Measurements from ENCODE around the gene GOLGA6L10. TPM values are rescaled to one million over a fixed set of nuclear protein-coding genes. Genes with fewer than 3 reads are reported as not detected.

GOLGA6L10 gene
- total and polyA plus RNA-seq, 2 of the 4 experiments (the other 2 are of a cell fraction), result under 0.01 to 0.79 TPM

- Histone ChIP-seq H4K5ac (ENCODE audit: low read depth, low read length) (no peak overlapping the region), H3K14ac (replicated peaks; ENCODE audit: low read depth, low read length) (no peak overlapping the region), H3K4ac (ENCODE audit: low read depth, low read length) (no peak overlapping the region), H3K9me1 (ENCODE audit: insufficient read depth, low read length) (no peaks in the 10 kb centered on the region), H3K9ac (ENCODE audit: low read depth, low read length) (no peak overlapping the region), H2AFZ (replicated peaks; ENCODE audit: low read length, poor library complexity) (no peak overlapping the region), H3K4me3 (ENCODE audit: insufficient read depth, low read depth, low read length) (no peak overlapping the region), H3K4me2 (ENCODE audit: low read depth, low read length) (no peak overlapping the region), H2BK20ac (ENCODE audit: low read depth, low read length) (no peak overlapping the region), H2BK5ac (ENCODE audit: low read depth, low read length, poor library complexity, severe bottlenecking) (no peak overlapping the region), H3K4me1 (ENCODE audit: control insufficient read depth, insufficient read depth, low read length) (no peaks in the 10 kb centered on the region), H2BK15ac (ENCODE audit: low read depth, low read length) (no peak overlapping the region), H3K18ac (ENCODE audit: low read depth, low read length) (no peak overlapping the region), H3K23ac (ENCODE audit: low read depth, low read length) (no peak overlapping the region), H3K79me1 (ENCODE audit: low read depth in 1 of 2, low read length in 2 of 2) (peaks cover 21 to 23% of the 10 kb centered on the region in 2 experiments), H2BK120ac (ENCODE audit: low read depth, low read length) (no peak overlapping the region), H4K91ac (ENCODE audit: insufficient read depth, low read depth, low read length) (no peak overlapping the region), H3K36me3 (ENCODE audit: control insufficient read depth, insufficient read depth, low read length) (no peaks in the 10 kb centered on the region), H4K20me1 (ENCODE audit: insufficient read depth, low read length) (no peaks in the 10 kb centered on the region; the same call in 1 of the 2 replicates), H3K27ac (ENCODE audit: insufficient read depth, low read length) (no peak overlapping the region), H2AK9ac (replicated peaks; ENCODE audit: low read depth, low read length, poor library complexity) (no peak overlapping the region), H4K8ac (ENCODE audit: low read depth in 2 of 2, low read length in 2 of 2) (no peak overlapping the region), H3K27me3 (ENCODE audit: control insufficient read depth, insufficient read depth, low read length) (no peaks in the 10 kb centered on the region), H3K56ac (ENCODE audit: extremely low read depth, insufficient read depth, low read length) (no peak overlapping the region), H2AK5ac (ENCODE audit: low read depth, low read length) (no peak overlapping the region), H3K9me3 (ENCODE audit: control insufficient read depth, insufficient read depth, low read length) (no peaks in the 10 kb centered on the region)
- intact Hi-C loops (cut with micrococcal nuclease) (no loop called here), in situ Hi-C loops (cut with MboI; ENCODE audit: low sequenced_read_pairs) (loop anchor here (10.0 kb wide), 1 partner anchor 163 kb away; no protein-coding TSS in a partner anchor), dilution Hi-C loops (cut with HindIII; ENCODE audit: low sequenced_read_pairs, unreplicated experiment) (no loop called here)
- POLR2A ChIA-PET (ENCODE audit: unreplicated experiment), result no interaction called here
- CTCF ChIA-PET, result no interaction called here
- no peak for DNase-seq
- BruUV-seq (replicated peaks), result no TSS peak
- WGBS, 2 experiments (ENCODE audit: extremely low coverage in 2 of 2, insufficient read length in 1 of 2), result 80% methylated on average over 2 of the region's 3 CpGs; no CpG with 5 or more reads in 1 of the 2 experiments
- ATAC-seq (ENCODE audit: low read depth), result no peak
- no peak for TF ChIP-seq SMC3 (IDR thresholded peaks at IDR 0.05; ENCODE audit: low read depth, low read length)
- TF ChIP-seq BHLHE40 (IDR thresholded peaks at IDR 0.05; ENCODE audit: low read depth, low read length), result no peak
- no peak for TF ChIP-seq RFX5 (IDR thresholded peaks at IDR 0.05; ENCODE audit: low read depth, low read length)
- TF ChIP-seq MXI1 (IDR thresholded peaks at IDR 0.05; ENCODE audit: borderline replicate concordance, low read depth, low read length), result no peak
- no peak for TF ChIP-seq CHD1 (IDR thresholded peaks at IDR 0.05; ENCODE audit: low read depth, low read length)
- no peak for TF ChIP-seq FOS (IDR thresholded peaks at IDR 0.05; ENCODE audit: low read depth, low read length)
- no peak for TF ChIP-seq POLR2A (IDR thresholded peaks at IDR 0.05; ENCODE audit: low read depth, low read length)
- TF ChIP-seq RAD21 (IDR thresholded peaks at IDR 0.05; ENCODE audit: low read length), result no peak
- no peak for TF ChIP-seq CEBPB (IDR thresholded peaks at IDR 0.05; ENCODE audit: low read depth, low read length)
- TF ChIP-seq MAFK (IDR thresholded peaks at IDR 0.05; ENCODE audit: low read depth, low read length), result no peak
- TF ChIP-seq CTCF (conservative IDR thresholded peaks at IDR 0.05; ENCODE audit: low read depth, low read length), result no peak
- no peak for TF ChIP-seq NFE2L2 (IDR thresholded peaks at IDR 0.05; ENCODE audit: low read depth, low read length)
Observed at GRCh38 chr15:82371656-82372055, 22.4 kb upstream of the GOLGA6L10 start.
